Activated CD8-positive, alpha-beta T cell treated with anti-CD3 and anti-CD28 coated beads for 36 hours (primary cell): Measurements from ENCODE around the gene SP140L. TPM values are rescaled to one million over a fixed set of nuclear protein-coding genes. Genes with fewer than 3 reads are reported as not detected.
"Not testable (repeated sequence)": the region's sequence is repeated elsewhere in the genome, so short reads cannot be mapped to it uniquely, and the experiment has no call there.

Experiments used
- ATAC-seq: fragments of 200-7000 bp; cut with Tn5 transposase; one replicate; pipeline ENCODE4 v1.10.0; 2021; ENCODE audit warnings: mild to moderate bottlenecking, moderate library complexity
- CTCF ChIA-PET: fragments of 350-600 bp; sonication (Branson Sonifier 250); formaldehyde crosslinking; loops from one replicate; lab custom pipeline; 2021; ENCODE audit warnings: antibody characterized with exemption; lab: Charles Lee
- POLR2A ChIA-PET: fragments of 350-600 bp; sonication (Branson Sonifier 250); formaldehyde crosslinking; loops from one replicate; lab custom pipeline; 2021; ENCODE audit warnings: antibody characterized with exemption; lab: Charles Lee
- DNase-seq: peaks from one replicate; pipeline ENCODE4 v3.0.0-alpha.2; 2020
- H3K27ac Mint-ChIP-seq: one replicate; pipeline ENCODE4 v1.8.0; 2021; ENCODE audit warnings: mild to moderate bottlenecking, mixed read lengths
- H3K27me3 Mint-ChIP-seq: one replicate; pipeline ENCODE4 v1.8.0; 2021; ENCODE audit warnings: mixed read lengths
- H3K36me3 Mint-ChIP-seq: one replicate; pipeline ENCODE4 v1.8.0; 2021; ENCODE audit warnings: low read depth, mixed read lengths
- H3K4me1 Mint-ChIP-seq: one replicate; pipeline ENCODE4 v1.8.0; 2021; ENCODE audit warnings: low read depth, mixed read lengths
- H3K4me3 Mint-ChIP-seq: one replicate; pipeline ENCODE4 v1.8.0; 2021; ENCODE audit warnings: mild to moderate bottlenecking, moderate library complexity, mixed read lengths
- H3K9me3 Mint-ChIP-seq: one replicate; pipeline ENCODE4 v1.8.0; 2021; ENCODE audit warnings: mixed read lengths
- intact Hi-C: fragments of 100-400 bp; cut with micrococcal nuclease; formaldehyde crosslinking; loops from one replicate; pipeline ENCODE4 v1.10.0; 2022
- total RNA-seq, 2 experiments: library from RNA; stranded (reverse); gene quantifications; one replicate each; pipeline ENCODE4 v1.2.3, GENCODE V29; 2021
- TF ChIP-seq, protein P1 (sequence below): fragments of 200-600 bp; IDR thresholded peaks from one replicate; pipeline ENCODE4 v1.8.0; 2022; ENCODE audit warnings: antibody characterized with exemption, mild to moderate bottlenecking

Gene SP140L
- total RNA-seq, result 10 to 100 TPM; 43.7 to 43.8 TPM

DNA sequence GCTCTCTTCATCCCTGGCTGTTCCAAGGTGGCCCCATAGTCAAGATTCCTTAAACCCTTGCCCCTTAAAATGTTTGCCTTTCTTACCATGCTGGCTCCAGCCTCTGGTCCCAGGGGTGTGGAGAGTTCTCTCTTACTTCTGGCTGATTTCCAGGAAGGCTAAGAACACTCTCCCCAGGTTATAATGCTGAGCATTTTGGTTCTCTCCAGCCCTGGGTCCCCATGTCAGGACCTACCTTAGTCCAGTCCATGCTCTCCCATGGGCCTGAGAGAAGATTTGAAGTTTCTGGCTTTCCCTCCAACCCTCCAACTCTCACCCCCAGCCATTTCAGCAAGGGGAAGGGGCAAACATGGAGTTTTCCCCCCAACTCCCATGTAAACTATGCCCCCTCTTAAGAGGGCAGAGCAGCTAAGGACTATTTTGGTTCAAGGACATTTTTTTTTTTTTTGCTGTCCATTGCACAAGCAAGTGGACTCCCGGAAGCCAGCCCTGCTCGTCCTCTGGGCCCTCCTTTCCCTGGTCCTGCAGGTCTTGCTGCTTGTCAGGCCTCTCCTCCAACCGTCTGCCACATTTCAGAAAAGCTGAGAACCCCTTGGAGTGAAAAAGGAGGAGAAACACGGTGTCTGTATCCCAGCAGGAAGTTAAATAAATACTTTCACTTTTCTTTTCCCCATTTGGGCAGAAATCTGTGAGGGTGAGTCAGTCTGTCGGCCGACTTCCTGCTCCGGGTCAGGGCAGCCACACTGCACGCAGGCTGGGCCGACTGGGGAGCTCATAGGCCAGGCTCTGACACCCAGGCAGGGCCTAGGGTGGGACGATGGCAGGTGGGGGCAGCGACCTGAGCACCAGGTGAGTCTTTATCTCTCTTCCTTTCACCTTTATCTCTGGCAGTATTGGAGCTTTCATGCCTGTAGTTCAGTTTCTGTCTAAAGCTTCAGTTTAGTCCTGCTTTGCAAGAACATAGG, at the start of gene SP140L:
SP140L (plus strand) TSS at position 741 of the 965 bp plus-strand sequence; CDS start at position 818, 77 bp downstream.
- TF ChIP-seq, protein P1, sequence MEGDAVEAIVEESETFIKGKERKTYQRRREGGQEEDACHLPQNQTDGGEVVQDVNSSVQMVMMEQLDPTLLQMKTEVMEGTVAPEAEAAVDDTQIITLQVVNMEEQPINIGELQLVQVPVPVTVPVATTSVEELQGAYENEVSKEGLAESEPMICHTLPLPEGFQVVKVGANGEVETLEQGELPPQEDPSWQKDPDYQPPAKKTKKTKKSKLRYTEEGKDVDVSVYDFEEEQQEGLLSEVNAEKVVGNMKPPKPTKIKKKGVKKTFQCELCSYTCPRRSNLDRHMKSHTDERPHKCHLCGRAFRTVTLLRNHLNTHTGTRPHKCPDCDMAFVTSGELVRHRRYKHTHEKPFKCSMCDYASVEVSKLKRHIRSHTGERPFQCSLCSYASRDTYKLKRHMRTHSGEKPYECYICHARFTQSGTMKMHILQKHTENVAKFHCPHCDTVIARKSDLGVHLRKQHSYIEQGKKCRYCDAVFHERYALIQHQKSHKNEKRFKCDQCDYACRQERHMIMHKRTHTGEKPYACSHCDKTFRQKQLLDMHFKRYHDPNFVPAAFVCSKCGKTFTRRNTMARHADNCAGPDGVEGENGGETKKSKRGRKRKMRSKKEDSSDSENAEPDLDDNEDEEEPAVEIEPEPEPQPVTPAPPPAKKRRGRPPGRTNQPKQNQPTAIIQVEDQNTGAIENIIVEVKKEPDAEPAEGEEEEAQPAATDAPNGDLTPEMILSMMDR, result no peak
- H3K27me3 Mint-ChIP-seq, result no peaks in the 10 kb centered on the region
- H3K4me3 Mint-ChIP-seq, result peak within 1 kb of the TSS; percentile 97
- POLR2A ChIA-PET, result interaction anchor here (0.6 to 2.9 kb wide), 19 partner anchors 9 to 248 kb away, joined by 3 to 20 read pairs (median 3); partner anchors contain the start of genes SP100, SP110 and SP140
- peaks cover 5% of the 10 kb centered on the region for H3K9me3 Mint-ChIP-seq
- H3K4me1 Mint-ChIP-seq, result peaks cover 60% of the 10 kb centered on the region
- H3K27ac Mint-ChIP-seq, result peak within 1 kb of the TSS; percentile 93
- CTCF ChIA-PET, result interaction anchor here (0.7 to 1.1 kb wide), 4 partner anchors 8 to 472 kb away, joined by 3 to 5 read pairs (median 3); no protein-coding TSS in a partner anchor
- H3K36me3 Mint-ChIP-seq, result peaks cover 29% of the 10 kb centered on the region
- intact Hi-C loops, result loop anchor here (10.0 kb wide), 3 partner anchors 88 to 468 kb away; partner anchors contain the start of gene SP100
- DNase-seq, result peak; percentile 90
- peak; percentile 98 for ATAC-seq

GRCh38 chr2:230282936-230283335, 44.1 kb upstream of the SP140L start:
- ChIA-PET POLR2A (no interaction called here), CTCF (no interaction called here)
- Mint-ChIP-seq H3K4me3 (no peak overlapping the region), H3K27ac (no peak overlapping the region), H3K4me1 (peaks cover 8% of the 10 kb centered on the region), H3K36me3 (peaks cover 33% of the 10 kb centered on the region), H3K27me3 (no peaks in the 10 kb centered on the region), H3K9me3 (no peaks in the 10 kb centered on the region)
- ATAC-seq (no peak), DNase-seq (no peak)
- intact Hi-C loops, result no loop called here
- TF ChIP-seq, protein P1, result no peak

DNA sequence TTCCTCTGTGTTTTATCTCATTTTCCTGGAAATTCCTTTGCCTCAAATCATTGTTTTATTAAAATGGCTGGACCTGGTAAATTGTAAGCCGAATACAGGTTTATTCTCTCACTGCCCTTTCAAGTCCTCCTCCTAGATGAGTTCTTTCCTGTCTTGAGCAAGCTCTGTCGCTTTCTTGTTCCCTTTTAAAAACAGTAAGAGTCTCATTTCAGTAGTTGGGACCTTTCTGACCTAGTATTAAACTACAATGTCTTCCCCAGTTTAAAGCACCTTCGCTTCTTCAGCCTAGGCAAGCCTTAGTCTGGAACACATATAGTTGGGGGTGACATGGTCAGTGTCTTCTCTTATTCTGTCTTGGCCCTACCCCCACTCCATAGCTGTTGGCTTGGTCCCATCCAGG, 40.9 kb upstream of the SP140L start:
- Mint-ChIP-seq H3K9me3 (peaks cover 6% of the 10 kb centered on the region), H3K36me3 (peaks cover 52% of the 10 kb centered on the region), H3K27ac (no peak overlapping the region), H3K4me3 (no peak overlapping the region), H3K27me3 (no peaks in the 10 kb centered on the region), H3K4me1 (peaks cover 23% of the 10 kb centered on the region)
- intact Hi-C loops, result no loop called here
- ChIA-PET CTCF (no interaction called here), POLR2A (no interaction called here)
- no peak for ATAC-seq
- TF ChIP-seq, protein P1, result no peak
- no peak for DNase-seq

GRCh38 chr2:230289311-230289710, 37.7 kb upstream of the SP140L start:
- POLR2A ChIA-PET, ATAC-seq: not testable (repeated sequence)
- CTCF ChIA-PET, result interaction anchor here (1.4 kb wide), 1 partner anchor 23 kb away, joined by 3 read pairs; no protein-coding TSS in a partner anchor

GRCh38 chr2:230295192-230295591, 31.8 kb upstream of the SP140L start:
- DNase-seq (no peak), ATAC-seq (no peak)
- ChIA-PET CTCF (no interaction called here), POLR2A (no interaction called here)
- no peak overlapping the region for H3K4me3 Mint-ChIP-seq
- peaks cover 2% of the 10 kb centered on the region for H3K4me1 Mint-ChIP-seq
- no peaks in the 10 kb centered on the region for H3K27me3 Mint-ChIP-seq
- peaks cover 3% of the 10 kb centered on the region for H3K9me3 Mint-ChIP-seq
- H3K27ac Mint-ChIP-seq, result no peak overlapping the region
- intact Hi-C loops, result no loop called here
- TF ChIP-seq, protein P1, result no peak
- H3K36me3 Mint-ChIP-seq, result peaks cover 78% of the 10 kb centered on the region

More at GRCh38 chr2:230289311-230289710, 37.7 kb upstream of the SP140L start:
- H3K4me3 Mint-ChIP-seq, H3K9me3 Mint-ChIP-seq, H3K27me3 Mint-ChIP-seq, intact Hi-C loops, H3K27ac Mint-ChIP-seq: not testable (repeated sequence)
- DNase-seq, result peak; percentile 22
- Mint-ChIP-seq H3K4me1 (peaks cover 23% of the 10 kb centered on the region), H3K36me3 (peaks cover 69% of the 10 kb centered on the region)
